ENCODE data around the gene FBXO27.
A peak's percentile ranks its signal among the peaks of the same experiment; 100 is the strongest.
"Not testable (repeated sequence)": the region's sequence is repeated elsewhere in the genome, so short reads cannot be mapped to it uniquely, and the experiment has no call there.

The FBXO27 gene

DNA sequence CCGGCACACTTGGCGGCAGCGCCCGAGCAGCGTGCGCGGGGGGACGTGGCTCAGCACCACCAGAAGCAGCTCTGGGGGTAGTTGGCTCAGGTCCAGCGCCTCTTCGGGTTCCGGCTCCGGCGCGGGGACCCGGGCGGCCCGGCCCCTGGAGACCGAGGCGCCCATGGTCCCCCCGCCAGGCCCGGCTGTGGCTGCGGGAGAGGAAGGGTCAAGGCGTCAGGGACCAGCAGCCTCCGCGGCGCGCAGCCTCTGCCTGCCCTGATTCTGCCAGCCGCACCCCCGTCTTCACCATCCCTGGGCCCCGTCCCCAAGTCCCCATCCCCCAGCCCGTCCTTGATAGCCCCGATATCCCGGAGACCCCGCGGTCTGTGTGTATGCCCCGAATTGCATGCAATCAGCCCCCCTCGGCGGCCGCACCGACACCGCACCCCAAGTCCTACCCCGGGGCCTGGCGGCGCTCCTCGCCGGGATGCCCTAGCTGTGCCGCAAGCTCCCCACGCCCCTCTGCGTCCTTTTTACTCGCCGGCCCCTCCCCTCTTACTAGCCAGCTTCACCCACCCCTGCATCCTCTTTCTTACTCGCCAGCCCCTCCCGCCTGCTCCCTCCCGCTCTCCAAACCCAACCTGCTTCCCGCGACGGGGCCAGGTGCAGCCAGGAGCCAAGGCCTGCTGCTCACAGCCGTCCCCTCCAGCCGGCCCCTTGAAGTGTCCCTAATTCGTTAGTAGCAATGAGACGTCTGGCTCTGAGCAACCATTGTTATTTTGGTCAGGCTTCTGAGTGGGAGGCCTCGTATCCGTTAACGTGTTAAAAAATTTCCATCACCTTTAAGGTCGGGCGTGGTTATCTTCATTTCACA lies at the start of gene FBXO27:
TSS of gene FBXO27 (minus strand) at position 487 of the 856 bp plus-strand sequence. CDS start at position 165, 322 bp downstream.
- Mint-ChIP-seq H3K27me3 (ENCODE audit: low read depth) (peaks cover 40% of the 10 kb centered on the region), H3K4me1 (ENCODE audit: low read depth) (peaks cover 3% of the 10 kb centered on the region), H3K4me3 (peak within 1 kb of the TSS; percentile 21), H3K27ac (no peak within 1 kb of the TSS), H3K9me3 (peaks cover 3% of the 10 kb centered on the region), H3K36me3 (ENCODE audit: low read depth) (no peaks in the 10 kb centered on the region)

DNA sequence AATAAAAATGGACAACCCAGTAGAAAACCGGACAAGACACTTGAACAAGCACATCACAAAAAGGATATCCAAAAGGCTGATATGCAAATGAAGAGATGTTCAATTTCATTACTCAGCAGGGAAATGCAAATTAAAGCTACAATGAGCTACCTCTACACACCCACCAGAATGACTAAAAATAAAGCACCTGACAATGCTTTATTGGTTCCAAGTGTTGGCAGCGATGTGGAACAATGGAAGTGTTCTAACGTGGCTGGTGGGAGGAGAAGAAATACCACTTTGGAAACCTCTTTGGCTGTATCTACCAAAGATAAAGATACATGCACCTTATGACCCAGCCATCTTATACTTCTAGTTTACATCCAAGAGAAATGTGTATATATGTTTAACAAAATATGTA lies 48.1 kb upstream of the FBXO27 start:
- Mint-ChIP-seq H3K4me3 (no peak overlapping the region), H3K36me3 (ENCODE audit: low read depth) (no peaks in the 10 kb centered on the region), H3K27me3 (ENCODE audit: low read depth) (peaks cover 50% of the 10 kb centered on the region), H3K9me3 (no peaks in the 10 kb centered on the region), H3K27ac (no peak overlapping the region), H3K4me1 (ENCODE audit: low read depth) (peaks cover 4% of the 10 kb centered on the region)

DNA sequence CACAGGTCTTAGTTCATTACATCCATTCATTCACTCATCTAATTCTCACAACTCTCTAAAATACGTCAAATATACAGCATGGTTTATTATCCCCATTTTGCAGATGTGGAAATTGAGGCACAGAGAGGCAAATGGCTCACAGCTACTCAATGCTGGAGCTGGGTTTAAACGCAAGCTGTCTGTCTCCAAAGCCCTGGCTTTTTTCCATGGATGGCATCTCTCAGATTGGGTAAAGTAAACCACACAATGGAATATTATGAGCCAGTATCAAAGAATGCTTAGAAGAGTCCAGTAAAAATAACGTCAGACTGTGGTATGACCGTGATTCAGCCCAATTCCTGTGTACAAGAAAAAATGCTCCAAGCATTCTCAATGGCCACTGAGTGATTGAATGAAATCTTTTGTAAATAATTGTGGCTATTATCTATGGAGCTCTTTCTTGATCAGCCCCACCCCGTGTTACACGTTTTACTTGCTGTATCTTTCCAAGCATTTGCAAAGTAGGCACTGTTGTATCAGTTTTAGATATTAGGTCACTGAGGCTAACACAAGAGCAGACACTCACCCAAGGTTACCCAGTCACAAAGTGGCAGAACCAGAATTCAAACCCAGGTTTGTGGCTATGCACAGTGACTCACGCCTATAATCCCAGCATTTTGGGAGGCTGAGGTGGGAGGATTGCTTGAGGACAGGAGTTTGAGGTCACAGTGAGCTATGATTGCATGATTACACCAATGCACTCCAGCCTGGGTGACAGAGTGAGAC lies 46.3 kb upstream of the FBXO27 start:
- Mint-ChIP-seq H3K27ac (no peak overlapping the region), H3K9me3 (no peaks in the 10 kb centered on the region), H3K4me1 (ENCODE audit: low read depth) (peaks cover 7% of the 10 kb centered on the region)

GRCh38 chr19:39077323-39077722 lies 45.0 kb upstream of the FBXO27 start:
- Mint-ChIP-seq H3K9me3 (no peaks in the 10 kb centered on the region), H3K4me1 (ENCODE audit: low read depth) (peaks cover 9% of the 10 kb centered on the region), H3K27ac (no peak overlapping the region)

More for the DNA sequence above, 46.3 kb upstream of the FBXO27 start:
- Mint-ChIP-seq H3K36me3 (ENCODE audit: low read depth) (no peaks in the 10 kb centered on the region), H3K27me3 (ENCODE audit: low read depth) (peaks cover 34% of the 10 kb centered on the region), H3K4me3 (no peak overlapping the region)

GRCh38 chr19:39074942-39075341 lies 42.6 kb upstream of the FBXO27 start:
- Mint-ChIP-seq H3K27me3 (ENCODE audit: low read depth) (peaks cover 8% of the 10 kb centered on the region), H3K9me3 (no peaks in the 10 kb centered on the region)

More at GRCh38 chr19:39077323-39077722, 45.0 kb upstream of the FBXO27 start:
- peaks cover 21% of the 10 kb centered on the region for H3K27me3 Mint-ChIP-seq (ENCODE audit: low read depth)
- no peaks in the 10 kb centered on the region for H3K36me3 Mint-ChIP-seq (ENCODE audit: low read depth)
- no peak overlapping the region for H3K4me3 Mint-ChIP-seq

DNA sequence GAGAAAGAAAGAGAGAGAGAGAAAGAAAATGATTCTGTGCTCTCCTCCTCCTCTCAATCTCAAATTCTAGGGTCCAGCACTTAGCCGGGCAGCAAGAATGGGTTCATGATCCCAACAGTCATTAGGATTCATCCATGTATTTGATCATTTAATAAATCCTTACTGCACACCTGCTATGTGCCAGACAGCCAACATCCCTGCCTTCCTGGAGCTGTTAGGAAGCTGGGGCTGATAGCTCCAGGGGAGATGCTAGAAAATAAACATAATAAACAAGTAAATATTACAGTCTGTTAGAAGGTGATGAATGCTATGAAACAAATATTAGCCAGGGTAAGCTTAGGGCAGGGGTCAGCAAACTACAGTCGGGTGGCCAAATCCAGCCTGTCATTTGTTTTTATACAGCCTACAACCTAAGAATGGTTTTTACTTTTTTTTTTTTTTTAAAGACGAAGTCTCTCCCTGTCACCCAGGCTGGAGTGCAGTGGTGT lies 41.9 kb upstream of the FBXO27 start:
- Mint-ChIP-seq H3K4me3 (no peak overlapping the region), H3K36me3 (ENCODE audit: low read depth) (no peaks in the 10 kb centered on the region), H3K9me3 (no peaks in the 10 kb centered on the region), H3K27me3 (ENCODE audit: low read depth) (peaks cover 5% of the 10 kb centered on the region), H3K4me1 (ENCODE audit: low read depth) (peaks cover 9% of the 10 kb centered on the region), H3K27ac (peak overlapping the region; percentile 74)

More at GRCh38 chr19:39074942-39075341, 42.6 kb upstream of the FBXO27 start:
- H3K4me1 Mint-ChIP-seq (ENCODE audit: low read depth): peaks cover 9% of the 10 kb centered on the region
- no peaks in the 10 kb centered on the region for H3K36me3 Mint-ChIP-seq (ENCODE audit: low read depth)
- no peak overlapping the region for H3K4me3 Mint-ChIP-seq
- H3K27ac Mint-ChIP-seq: no peak overlapping the region

GRCh38 chr19:39070888-39071287 lies 38.5 kb upstream of the FBXO27 start:
- Mint-ChIP-seq H3K36me3 (ENCODE audit: low read depth) (no peaks in the 10 kb centered on the region), H3K27me3 (ENCODE audit: low read depth) (no peaks in the 10 kb centered on the region), H3K4me1 (ENCODE audit: low read depth) (peaks cover 9% of the 10 kb centered on the region), H3K27ac (no peak overlapping the region), H3K9me3 (peaks cover 3% of the 10 kb centered on the region), H3K4me3 (no peak overlapping the region)

DNA sequence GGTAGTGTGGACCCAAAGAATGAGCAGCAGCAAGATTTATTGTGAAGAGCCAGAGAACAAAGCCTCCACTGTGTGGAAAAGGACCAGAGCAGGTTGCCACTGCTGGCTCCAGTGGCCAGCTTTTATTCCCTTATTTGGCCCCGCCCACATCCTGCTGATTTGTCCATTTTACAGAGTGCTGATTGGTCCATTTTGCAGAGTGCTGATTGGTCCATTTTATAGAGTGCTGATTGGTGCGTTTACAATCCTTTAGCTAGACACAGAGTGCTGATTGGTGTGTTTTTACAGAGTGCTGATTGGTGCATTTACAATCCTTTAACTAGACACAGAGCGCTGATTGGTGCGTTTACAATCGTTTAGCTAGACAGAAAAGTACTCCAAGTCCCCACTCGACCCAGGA lies 35.9 kb upstream of the FBXO27 start:
- H3K4me1 Mint-ChIP-seq (ENCODE audit: low read depth); H3K27me3 Mint-ChIP-seq (ENCODE audit: low read depth); H3K27ac Mint-ChIP-seq; H3K9me3 Mint-ChIP-seq; H3K4me3 Mint-ChIP-seq; H3K36me3 Mint-ChIP-seq (ENCODE audit: low read depth): not testable (repeated sequence)

DNA sequence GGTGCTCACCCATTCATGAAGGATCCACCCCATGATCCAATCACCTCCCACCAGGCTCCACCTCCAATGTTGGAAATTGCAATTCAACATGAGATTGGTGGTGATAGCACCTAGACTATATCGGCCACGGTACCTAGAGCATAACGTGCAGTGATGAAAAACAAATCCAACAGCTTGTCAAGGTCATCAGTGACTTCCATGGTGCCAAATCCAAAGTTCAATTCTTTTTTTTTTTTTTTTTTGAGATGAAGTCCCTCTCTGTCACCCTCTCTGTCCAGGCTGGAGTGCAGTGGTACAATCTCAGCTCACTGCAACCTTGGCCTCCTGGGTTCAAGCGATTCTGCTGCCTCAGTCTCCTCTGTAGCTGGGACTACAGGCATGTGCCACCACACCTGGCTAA lies 34.8 kb upstream of the FBXO27 start:
- Mint-ChIP-seq H3K4me1 (ENCODE audit: low read depth) (no peaks in the 10 kb centered on the region), H3K27me3 (ENCODE audit: low read depth) (no peaks in the 10 kb centered on the region), H3K27ac (no peak overlapping the region), H3K9me3 (peaks cover 3% of the 10 kb centered on the region), H3K36me3 (ENCODE audit: low read depth) (no peaks in the 10 kb centered on the region), H3K4me3 (no peak overlapping the region)

DNA sequence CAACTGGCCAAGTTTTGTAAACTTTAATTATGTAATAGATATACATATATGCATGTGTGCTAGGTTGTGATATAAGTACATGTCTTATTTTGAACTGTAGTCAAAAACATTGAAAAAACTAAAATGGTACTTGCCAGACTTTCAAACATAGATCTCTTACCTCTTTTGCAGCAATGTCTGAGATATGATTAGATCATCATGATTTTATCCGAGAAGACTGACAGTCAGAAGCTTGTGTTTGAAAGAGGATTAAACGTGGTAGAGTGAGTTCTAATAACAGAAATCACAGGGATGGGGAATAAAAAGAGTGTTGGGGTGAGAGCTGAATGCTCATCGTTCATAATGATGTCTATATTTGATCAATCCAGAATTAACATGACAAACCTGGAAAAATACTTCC lies 33.6 kb upstream of the FBXO27 start:
- Mint-ChIP-seq H3K27me3 (ENCODE audit: low read depth) (peaks cover 3% of the 10 kb centered on the region), H3K27ac (no peak overlapping the region), H3K36me3 (ENCODE audit: low read depth) (no peaks in the 10 kb centered on the region)

GRCh38 chr19:39064405-39064804 lies 32.1 kb upstream of the FBXO27 start:
- peaks cover 3% of the 10 kb centered on the region for H3K9me3 Mint-ChIP-seq
- H3K4me3 Mint-ChIP-seq: no peak overlapping the region
- H3K4me1 Mint-ChIP-seq (ENCODE audit: low read depth): peaks cover 4% of the 10 kb centered on the region
- no peaks in the 10 kb centered on the region for H3K36me3 Mint-ChIP-seq (ENCODE audit: low read depth)
- H3K27me3 Mint-ChIP-seq (ENCODE audit: low read depth): peaks cover 8% of the 10 kb centered on the region
- no peak overlapping the region for H3K27ac Mint-ChIP-seq

More for the DNA sequence above, 33.6 kb upstream of the FBXO27 start:
- Mint-ChIP-seq H3K4me3 (no peak overlapping the region), H3K4me1 (ENCODE audit: low read depth) (peaks cover 4% of the 10 kb centered on the region), H3K9me3 (peaks cover 3% of the 10 kb centered on the region)

GRCh38 chr19:39060171-39060570 lies 27.8 kb upstream of the FBXO27 start:
- Mint-ChIP-seq H3K4me3 (no peak overlapping the region), H3K27ac (no peak overlapping the region), H3K27me3 (ENCODE audit: low read depth) (peaks cover 8% of the 10 kb centered on the region), H3K9me3 (no peaks in the 10 kb centered on the region), H3K4me1 (ENCODE audit: low read depth) (peaks cover 4% of the 10 kb centered on the region), H3K36me3 (ENCODE audit: low read depth) (no peaks in the 10 kb centered on the region)

DNA sequence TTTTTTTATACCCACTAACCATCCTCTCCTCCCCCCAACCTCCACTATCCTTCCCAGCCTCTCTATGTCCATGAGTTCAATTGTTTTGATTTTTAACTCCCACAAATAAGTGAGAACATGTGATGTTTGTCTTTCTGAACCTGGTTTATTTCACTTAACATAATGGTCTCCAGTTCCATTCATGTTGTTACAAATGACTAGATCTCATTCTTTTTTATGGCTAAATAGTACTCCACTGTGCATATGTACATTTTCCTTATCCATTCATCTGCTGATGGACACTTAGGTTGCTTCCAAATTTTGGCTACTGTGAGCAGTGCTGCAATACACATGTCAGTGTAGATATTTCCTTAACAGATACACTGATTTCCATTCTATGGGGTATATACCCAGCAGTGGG lies 27.0 kb upstream of the FBXO27 start:
- H3K27ac Mint-ChIP-seq: no peak overlapping the region
- H3K36me3 Mint-ChIP-seq (ENCODE audit: low read depth): no peaks in the 10 kb centered on the region
- H3K4me1 Mint-ChIP-seq (ENCODE audit: low read depth): peaks cover 4% of the 10 kb centered on the region
- H3K9me3 Mint-ChIP-seq: no peaks in the 10 kb centered on the region
- peaks cover 8% of the 10 kb centered on the region for H3K27me3 Mint-ChIP-seq (ENCODE audit: low read depth)
- H3K4me3 Mint-ChIP-seq: no peak overlapping the region

DNA sequence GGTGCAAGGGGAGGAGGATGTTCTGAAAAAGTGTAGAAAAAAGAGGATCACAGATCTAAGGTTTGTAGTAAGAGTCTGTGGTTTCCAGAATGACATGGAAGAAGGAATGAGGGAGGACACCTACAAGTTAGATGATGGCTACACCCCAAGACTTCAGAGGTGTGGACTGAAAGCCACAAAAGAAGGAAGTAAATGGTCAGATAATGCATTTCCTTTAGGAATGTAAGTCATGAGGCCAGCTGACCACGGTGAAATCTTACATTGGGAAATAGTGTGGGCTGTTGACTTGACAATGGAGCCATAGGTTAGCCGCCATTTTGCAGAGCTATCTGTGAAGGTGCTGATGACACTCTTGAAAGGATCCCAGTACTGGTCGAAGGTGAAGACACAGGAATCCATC lies 25.3 kb upstream of the FBXO27 start:
- Mint-ChIP-seq H3K9me3 (no peaks in the 10 kb centered on the region), H3K4me3 (no peak overlapping the region), H3K27ac (no peak overlapping the region), H3K36me3 (ENCODE audit: low read depth) (no peaks in the 10 kb centered on the region), H3K4me1 (ENCODE audit: low read depth) (peaks cover 4% of the 10 kb centered on the region), H3K27me3 (ENCODE audit: low read depth) (peaks cover 8% of the 10 kb centered on the region)

GRCh38 chr19:39054091-39054470 lies 21.7 kb upstream of the FBXO27 start:
- H3K9me3 Mint-ChIP-seq: no peaks in the 10 kb centered on the region
- no peaks in the 10 kb centered on the region for H3K4me1 Mint-ChIP-seq (ENCODE audit: low read depth)
- H3K36me3 Mint-ChIP-seq (ENCODE audit: low read depth): no peaks in the 10 kb centered on the region
- H3K27me3 Mint-ChIP-seq (ENCODE audit: low read depth): no peaks in the 10 kb centered on the region
- H3K4me3 Mint-ChIP-seq: no peak overlapping the region
- no peak overlapping the region for H3K27ac Mint-ChIP-seq

All from T-helper 1 cell treated with Interleukin-12 subunit alpha and Interleukin-12 subunit beta and Interleukin-4 antibody, amounts not matched to agents 30 μg/mL and 1 μg/mL, for 36 hours (primary cell).